Stimulated activated naive CD8-positive, alpha-beta T cell treated with anti-CD3 and anti-CD28 coated beads, Interleukin-15, amount 100 ng/mL, for 72 hours (primary cell): Measurements from ENCODE around the gene SLC30A3.

Source experiments
- ATAC-seq: fragments of 150-1000 bp; cut with Tn5 transposase; 2 replicates; pipeline ENCODE4 v1.10.0; 2021; ENCODE audit warnings: mild to moderate bottlenecking, moderate library complexity
- DNase-seq, 2 donors: peaks; one replicate each; pipeline ENCODE4 v3.0.0; 2021 to 2022
- H3K27ac Mint-ChIP-seq, 2 donors: one replicate each; pipeline ENCODE4 v1.8.0; 2022; ENCODE audit warnings: mild to moderate bottlenecking in 2 of 2, mixed read lengths in 2 of 2, moderate library complexity in 2 of 2
- H3K27me3 Mint-ChIP-seq: one replicate; pipeline ENCODE4 v1.8.0; 2022; ENCODE audit warnings: mixed read lengths
- H3K4me1 Mint-ChIP-seq: one replicate; pipeline ENCODE4 v1.8.0; 2022; ENCODE audit warnings: mild to moderate bottlenecking, mixed read lengths
- H3K4me3 Mint-ChIP-seq, 2 donors: one replicate each; pipeline ENCODE4 v1.8.0; 2022; ENCODE audit warnings: mild to moderate bottlenecking in 2 of 2, mixed read lengths in 2 of 2, moderate library complexity in 1 of 2
- H3K9me3 Mint-ChIP-seq, 2 donors: one replicate each; pipeline ENCODE4 v1.8.0; 2022; ENCODE audit warnings: mixed read lengths in 2 of 2

Gene SLC30A3

DNA sequence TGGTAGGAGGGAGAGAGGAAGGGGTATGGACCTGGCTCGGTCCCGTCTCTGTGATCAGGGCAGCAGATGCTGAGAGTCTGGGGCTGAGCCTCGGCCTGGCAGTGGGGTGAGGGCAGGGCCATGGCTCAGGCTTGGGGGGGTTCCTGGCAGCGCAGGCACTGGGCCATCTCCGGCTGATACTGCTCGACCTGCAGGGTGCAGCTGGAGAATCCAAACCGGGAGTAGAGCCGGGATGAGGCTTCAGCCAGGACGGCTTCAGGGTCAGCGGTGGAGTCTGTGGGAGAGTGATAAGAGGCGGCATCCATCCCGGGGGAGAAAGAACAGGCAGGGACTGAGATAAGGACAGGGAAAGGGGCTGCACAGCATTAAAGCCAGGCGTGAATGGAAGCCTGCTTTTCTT is 7.7 kb downstream of the SLC30A3 start:
- H3K27me3 Mint-ChIP-seq, result peaks cover 69% of the 10 kb centered on the region
- H3K27ac Mint-ChIP-seq, result no peak overlapping the region
- peaks cover 9% of the 10 kb centered on the region for H3K4me1 Mint-ChIP-seq
- DNase-seq (no peak), ATAC-seq (no peak)
- no peaks in the 10 kb centered on the region for H3K9me3 Mint-ChIP-seq
- no peak overlapping the region for H3K4me3 Mint-ChIP-seq

DNA sequence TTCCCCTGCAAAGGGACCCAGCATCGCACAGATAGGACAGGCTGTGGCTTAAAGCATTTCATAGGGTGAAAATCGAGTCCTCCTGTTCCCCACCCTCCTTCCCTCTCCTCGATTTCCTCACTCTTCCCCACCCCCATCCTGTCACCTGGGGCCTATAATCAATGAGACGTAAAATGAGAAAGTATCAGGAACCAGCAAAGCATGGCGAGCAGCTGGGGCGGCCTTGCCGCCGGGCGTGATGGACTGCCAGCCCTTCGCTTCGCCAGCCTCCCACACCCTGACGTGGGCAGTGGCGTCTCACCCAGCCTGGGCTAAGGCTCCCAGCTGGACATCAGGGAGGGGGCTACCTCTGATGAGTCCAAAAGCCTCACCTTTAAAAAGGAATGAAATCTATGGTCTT is 11.1 kb downstream of the SLC30A3 start:
- Mint-ChIP-seq H3K9me3 (no peaks in the 10 kb centered on the region), H3K27me3 (peaks cover 36% of the 10 kb centered on the region), H3K4me1 (peaks cover 9% of the 10 kb centered on the region), H3K4me3 (no peak overlapping the region), H3K27ac (no peak overlapping the region)
- ATAC-seq, result no peak
- no peak for DNase-seq

- peak; percentile 13 for ATAC-seq
Measured at GRCh38 chr2:27250652-27251379, 12.0 kb downstream of the SLC30A3 start.

DNA sequence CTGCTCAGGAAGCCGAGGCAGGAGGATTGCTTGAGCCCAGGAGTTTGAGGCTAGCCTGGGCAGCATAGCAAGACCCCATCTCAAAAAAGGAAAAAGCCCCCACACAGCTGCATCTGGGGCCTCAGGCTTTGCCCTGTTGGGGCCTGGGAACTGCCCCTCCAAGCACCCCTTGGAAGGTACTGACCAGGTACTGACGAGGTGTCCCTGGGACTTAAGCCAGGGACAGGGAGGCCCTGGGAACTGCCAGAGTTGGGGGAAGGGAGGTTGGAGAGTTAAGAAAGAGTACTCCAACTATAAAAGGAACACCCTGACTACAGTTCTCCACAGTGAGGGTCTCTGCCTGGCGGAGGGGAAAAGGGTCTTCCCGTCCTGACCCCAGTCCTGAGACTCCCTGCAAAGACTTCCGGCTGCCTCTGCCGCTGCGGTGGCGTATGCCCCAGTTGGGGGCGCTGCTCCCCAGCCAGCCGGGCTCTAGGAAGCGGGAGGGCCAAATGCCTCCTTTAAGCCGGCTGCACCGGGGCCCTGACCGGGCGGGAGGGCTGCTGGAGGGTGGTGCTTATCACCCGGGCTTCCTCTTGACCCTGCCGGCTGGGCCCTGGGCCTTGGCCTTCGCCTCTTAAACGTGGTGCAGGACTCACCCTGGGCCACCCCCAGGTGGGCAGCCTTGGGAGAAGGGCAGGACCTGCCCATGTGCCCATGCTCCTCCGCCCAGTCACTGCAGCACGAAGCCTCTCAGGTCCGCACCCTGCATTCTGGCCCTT is 12.8 kb downstream of the SLC30A3 start:
- DNase-seq (peak; percentile 66 to 72), ATAC-seq (peak; percentile 85)
- Mint-ChIP-seq H3K4me1 (peaks cover 9% of the 10 kb centered on the region), H3K9me3 (no peaks in the 10 kb centered on the region), H3K27me3 (peaks cover 25% of the 10 kb centered on the region), H3K27ac (peak overlapping the region in 1 of 2 donors; percentile 64), H3K4me3 (no peak overlapping the region)

More at GRCh38 chr2:27250652-27251379, 12.0 kb downstream of the SLC30A3 start:
- no peak overlapping the region for H3K27ac Mint-ChIP-seq
- H3K4me3 Mint-ChIP-seq, result no peak overlapping the region
- DNase-seq, result no peak
- H3K9me3 Mint-ChIP-seq, result no peaks in the 10 kb centered on the region
- H3K4me1 Mint-ChIP-seq, result peaks cover 9% of the 10 kb centered on the region
- peaks cover 28% of the 10 kb centered on the region for H3K27me3 Mint-ChIP-seq

DNA sequence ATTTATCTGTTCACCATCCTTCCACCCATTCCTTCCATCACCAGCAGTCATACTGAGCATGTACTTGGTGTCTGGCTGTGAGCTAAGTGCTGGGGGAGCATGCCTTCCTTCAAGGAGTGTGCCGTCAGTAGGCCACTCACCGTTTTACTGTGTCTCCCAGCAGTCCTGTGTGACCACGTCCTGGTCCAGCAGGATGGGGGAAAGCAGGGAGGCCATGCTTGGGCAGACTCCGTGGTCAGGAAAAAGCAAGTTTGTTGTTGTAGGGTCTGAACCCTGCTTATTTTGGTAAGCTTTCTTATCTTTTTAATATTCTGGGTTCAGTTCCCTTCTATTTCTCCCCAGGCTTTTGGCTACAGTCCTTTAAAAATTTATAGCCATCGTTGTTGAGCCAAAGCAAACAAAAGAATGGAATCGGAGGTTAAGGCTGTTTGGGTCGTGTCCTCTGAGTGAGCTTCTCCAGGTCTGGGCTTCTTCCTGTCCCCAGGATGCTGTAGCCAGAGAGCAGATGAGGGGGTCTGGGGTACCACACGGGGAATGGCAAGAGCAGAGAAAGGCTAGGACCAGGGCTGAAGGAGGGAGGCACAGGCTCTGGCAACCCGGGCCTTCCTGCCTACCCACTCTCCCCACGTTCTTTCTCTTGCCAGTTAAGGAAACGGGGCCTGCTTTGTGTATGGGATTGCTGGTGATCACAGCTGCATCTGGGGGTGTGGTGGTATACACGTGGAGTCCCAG is 13.5 kb downstream of the SLC30A3 start:
- Mint-ChIP-seq H3K4me1 (peaks cover 9% of the 10 kb centered on the region), H3K27ac (no peak overlapping the region), H3K4me3 (no peak overlapping the region), H3K9me3 (no peaks in the 10 kb centered on the region), H3K27me3 (peaks cover 17% of the 10 kb centered on the region)
- peak; percentile 19 for ATAC-seq
- DNase-seq, result no peak

GRCh38 chr2:27247893-27248292 is 15.0 kb downstream of the SLC30A3 start:
- ATAC-seq (no peak), DNase-seq (no peak)
- peaks cover 9% of the 10 kb centered on the region for H3K4me1 Mint-ChIP-seq
- no peaks in the 10 kb centered on the region for H3K9me3 Mint-ChIP-seq
- H3K27ac Mint-ChIP-seq, result no peak overlapping the region
- H3K4me3 Mint-ChIP-seq, result no peak overlapping the region
- H3K27me3 Mint-ChIP-seq, result peaks cover 13% of the 10 kb centered on the region

- ATAC-seq (no peak), DNase-seq (no peak)
- Mint-ChIP-seq H3K27me3 (peaks cover 2% of the 10 kb centered on the region), H3K4me3 (no peak overlapping the region), H3K9me3 (no peaks in the 10 kb centered on the region), H3K27ac (no peak overlapping the region), H3K4me1 (peaks cover 19% of the 10 kb centered on the region)
Measured at GRCh38 chr2:27245626-27246025, 17.2 kb downstream of the SLC30A3 start.

DNA sequence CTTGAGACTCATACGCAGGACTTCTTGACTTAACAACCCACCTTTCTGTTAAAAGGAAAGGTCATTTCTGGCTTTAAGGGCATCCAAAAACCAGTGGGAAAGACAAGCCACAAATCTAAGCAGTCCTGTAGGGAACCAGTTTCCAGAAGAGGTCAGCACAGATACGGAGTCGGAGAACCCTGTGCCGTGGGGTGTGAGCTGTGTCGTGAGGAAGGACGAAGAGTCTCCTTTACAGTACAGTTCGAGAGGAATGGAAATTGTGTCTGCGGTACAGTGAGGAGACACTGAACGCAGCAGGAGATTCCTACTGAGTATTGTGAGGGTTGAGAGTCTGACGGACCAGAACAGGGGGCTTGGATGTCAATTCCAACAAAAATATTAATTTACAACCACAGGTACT is 17.7 kb downstream of the SLC30A3 start:
- H3K27me3 Mint-ChIP-seq, result no peaks in the 10 kb centered on the region
- no peak overlapping the region for H3K27ac Mint-ChIP-seq
- no peaks in the 10 kb centered on the region for H3K9me3 Mint-ChIP-seq
- peaks cover 15% of the 10 kb centered on the region for H3K4me1 Mint-ChIP-seq
- DNase-seq, result no peak
- no peak for ATAC-seq
- no peak overlapping the region for H3K4me3 Mint-ChIP-seq

- DNase-seq (no peak), ATAC-seq (no peak)
- H3K27me3 Mint-ChIP-seq, result no peaks in the 10 kb centered on the region
- no peak overlapping the region for H3K4me3 Mint-ChIP-seq
- H3K9me3 Mint-ChIP-seq, result no peaks in the 10 kb centered on the region
- H3K27ac Mint-ChIP-seq, result no peak overlapping the region
- H3K4me1 Mint-ChIP-seq, result peaks cover 15% of the 10 kb centered on the region
Measured at GRCh38 chr2:27243391-27244130, 19.3 kb downstream of the SLC30A3 start.

GRCh38 chr2:27242614-27242951 is 20.3 kb downstream of the SLC30A3 start:
- no peak overlapping the region for H3K4me3 Mint-ChIP-seq
- H3K27me3 Mint-ChIP-seq, result no peaks in the 10 kb centered on the region
- peaks cover 15% of the 10 kb centered on the region for H3K4me1 Mint-ChIP-seq
- H3K27ac Mint-ChIP-seq, result peak overlapping the region in 1 of 2 donors; percentile 93
- no peaks in the 10 kb centered on the region for H3K9me3 Mint-ChIP-seq
- DNase-seq (no peak), ATAC-seq (no peak)

- Mint-ChIP-seq H3K9me3 (no peaks in the 10 kb centered on the region), H3K4me1 (peaks cover 15% of the 10 kb centered on the region), H3K27me3 (no peaks in the 10 kb centered on the region), H3K27ac (peak overlapping the region; percentile 40 to 93), H3K4me3 (no peak overlapping the region)
- DNase-seq (no peak), ATAC-seq (no peak)
Measured at GRCh38 chr2:27241761-27242613, 20.9 kb downstream of the SLC30A3 start.

DNA sequence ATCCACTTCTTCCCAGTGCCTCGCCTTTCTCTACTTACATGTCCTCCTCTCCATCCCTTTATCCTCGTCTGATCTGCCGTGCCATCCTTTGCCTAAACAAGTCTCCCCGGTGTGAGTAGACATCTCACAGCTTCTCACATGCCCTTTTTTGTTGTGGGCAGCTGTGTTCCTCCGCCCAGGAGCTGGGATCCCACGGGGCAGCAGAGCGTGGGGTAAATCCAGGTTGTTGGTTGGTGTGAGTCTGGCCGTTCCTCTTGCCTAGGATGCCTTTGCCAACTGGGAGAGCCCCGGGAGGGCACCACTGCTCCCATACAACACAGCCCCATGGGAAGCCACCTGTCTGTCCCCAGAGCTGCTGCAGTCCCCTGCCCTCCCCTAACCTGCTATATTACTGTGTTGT is 22.4 kb downstream of the SLC30A3 start:
- ATAC-seq, result no peak
- peaks cover 15% of the 10 kb centered on the region for H3K4me1 Mint-ChIP-seq
- H3K27me3 Mint-ChIP-seq, result no peaks in the 10 kb centered on the region
- H3K4me3 Mint-ChIP-seq, result no peak overlapping the region
- H3K27ac Mint-ChIP-seq, result no peak overlapping the region
- no peak for DNase-seq
- H3K9me3 Mint-ChIP-seq, result no peaks in the 10 kb centered on the region

- DNase-seq (no peak), ATAC-seq (no peak)
- peaks cover 15% of the 10 kb centered on the region for H3K4me1 Mint-ChIP-seq
- no peak overlapping the region for H3K27ac Mint-ChIP-seq
- no peak overlapping the region for H3K4me3 Mint-ChIP-seq
- no peaks in the 10 kb centered on the region for H3K27me3 Mint-ChIP-seq
- no peaks in the 10 kb centered on the region for H3K9me3 Mint-ChIP-seq
Measured at GRCh38 chr2:27238976-27239375, 23.9 kb downstream of the SLC30A3 start.

DNA sequence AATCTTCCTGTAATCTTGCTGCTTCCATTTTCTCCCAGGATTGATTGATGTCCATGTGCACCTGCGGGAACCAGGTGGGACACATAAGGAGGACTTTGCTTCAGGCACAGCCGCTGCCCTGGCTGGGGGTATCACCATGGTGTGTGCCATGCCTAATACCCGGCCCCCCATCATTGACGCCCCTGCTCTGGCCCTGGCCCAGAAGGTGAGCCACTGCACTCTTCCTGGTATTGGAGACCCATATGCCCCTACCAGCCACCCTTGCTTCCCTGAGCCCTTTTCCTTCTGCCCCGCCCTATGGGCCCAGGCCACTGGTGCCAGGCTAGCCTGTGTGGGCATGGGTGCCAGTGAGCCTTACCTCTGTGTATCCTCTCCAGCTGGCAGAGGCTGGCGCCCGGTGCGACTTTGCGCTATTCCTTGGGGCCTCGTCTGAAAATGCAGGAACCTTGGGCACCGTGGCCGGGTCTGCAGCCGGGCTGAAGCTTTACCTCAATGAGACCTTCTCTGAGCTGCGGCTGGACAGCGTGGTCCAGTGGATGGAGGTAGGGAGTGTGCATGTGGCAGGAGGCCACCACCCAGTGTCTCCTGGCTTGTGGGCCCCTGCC is 25.4 kb downstream of the SLC30A3 start:
- DNase-seq, result no peak
- no peak for ATAC-seq
- peaks cover 15% of the 10 kb centered on the region for H3K4me1 Mint-ChIP-seq
- H3K9me3 Mint-ChIP-seq, result no peaks in the 10 kb centered on the region
- H3K4me3 Mint-ChIP-seq, result no peak overlapping the region
- no peak overlapping the region for H3K27ac Mint-ChIP-seq
- H3K27me3 Mint-ChIP-seq, result no peaks in the 10 kb centered on the region
